Smooth muscle cell (in vitro differentiated cells): ENCODE data around the gene RNASEH2C. TPM values are rescaled to one million over a fixed set of nuclear protein-coding genes. Genes with fewer than 3 reads are reported as not detected.

Source experiments
- DNase-seq: peaks from one replicate; lab custom pipeline; 2025; ENCODE audit not compliant: unreplicated experiment; lab: John Stamatoyannopoulos, UW
- H2AFZ ChIP-seq: fragments of 200-600 bp; sonication (generic); 2 replicates; pipeline ENCODE4 v1.6.0; 2016; ENCODE audit warnings: antibody characterized with exemption, low read depth, mild to moderate bottlenecking
- H3F3A ChIP-seq: fragments of 200-600 bp; sonication (generic); 2 replicates; pipeline ENCODE4 v1.6.0; 2017; ENCODE audit warnings: antibody characterized with exemption, low read depth
- H3K27ac ChIP-seq: fragments of 200-600 bp; sonication (generic); 2 replicates; pipeline ENCODE4 v1.5.1; 2016; ENCODE audit warnings: low read depth, mild to moderate bottlenecking
- H3K27me3 ChIP-seq: fragments of 200-600 bp; sonication (generic); 2 replicates; pipeline ENCODE4 v1.6.1; 2016; ENCODE audit warnings: low read depth, mild to moderate bottlenecking
- H3K36me3 ChIP-seq: fragments of 200-600 bp; sonication (generic); 2 replicates; pipeline ENCODE4 v1.5.1; 2016; ENCODE audit warnings: low read depth
- H3K4me1 ChIP-seq: fragments of 200-600 bp; sonication (generic); 2 replicates; pipeline ENCODE4 v1.5.1; 2016; ENCODE audit warnings: low read depth
- H3K4me2 ChIP-seq: fragments of 200-600 bp; sonication (generic); 2 replicates; pipeline ENCODE4 v1.6.0; 2016; ENCODE audit warnings: mild to moderate bottlenecking
- H3K4me3 ChIP-seq: fragments of 200-600 bp; sonication (generic); 2 replicates; pipeline ENCODE4 v1.5.1; 2016; ENCODE audit warnings: mild to moderate bottlenecking
- H3K79me2 ChIP-seq: fragments of 200-600 bp; sonication (generic); 2 replicates; pipeline ENCODE4 v1.6.0; 2016; ENCODE audit warnings: low read depth, mild to moderate bottlenecking
- H3K9ac ChIP-seq: fragments of 200-600 bp; sonication (generic); 2 replicates; pipeline ENCODE4 v1.6.0; 2016; ENCODE audit warnings: low read depth
- H3K9me3 ChIP-seq: fragments of 200-600 bp; sonication (generic); replicated peaks from 2 replicates; pipeline ENCODE4 v1.5.1; 2016; ENCODE audit warnings: low read depth
- H4K20me1 ChIP-seq: fragments of 200-600 bp; sonication (generic); 2 replicates; pipeline ENCODE4 v1.6.0; 2016; ENCODE audit warnings: low read depth
- WGBS: methylation state at CpG from one replicate; pipeline ENCODE4 v1.1.7; 2016; ENCODE audit warnings: low lambda C conversion rate; 5-methylcytosine and 5-hydroxymethylcytosine counted together
- polyA plus RNA-seq: library from polyadenylated mRNA; unstranded; fragments of >200 nt; fragmentation: Nextera tagmentation; extraction: Ambion mirVana; gene quantifications from 2 replicates; pipeline ENCODE4 v1.2.1, GENCODE V29; 2016
- total RNA-seq: library from RNA; depleted of rRNA; stranded (reverse); fragments of >200 nt; gene quantifications from 2 replicates; pipeline ENCODE4 v1.2.3, GENCODE V29; 2014
- TF ChIP-seq, protein P1 (sequence below): fragments of 200-600 bp; sonication (generic); IDR thresholded peaks from 2 replicates; pipeline ENCODE4 v1.5.1; 2017; ENCODE audit warnings: borderline replicate concordance, mild to moderate bottlenecking, antibody characterized with exemption; ENCODE audit not compliant: insufficient read depth, poor library complexity, severe bottlenecking

RNASEH2C gene
- total and polyA plus RNA-seq, 2 experiments from 2014 or later, result 20.9 to 56.8 TPM

DNA sequence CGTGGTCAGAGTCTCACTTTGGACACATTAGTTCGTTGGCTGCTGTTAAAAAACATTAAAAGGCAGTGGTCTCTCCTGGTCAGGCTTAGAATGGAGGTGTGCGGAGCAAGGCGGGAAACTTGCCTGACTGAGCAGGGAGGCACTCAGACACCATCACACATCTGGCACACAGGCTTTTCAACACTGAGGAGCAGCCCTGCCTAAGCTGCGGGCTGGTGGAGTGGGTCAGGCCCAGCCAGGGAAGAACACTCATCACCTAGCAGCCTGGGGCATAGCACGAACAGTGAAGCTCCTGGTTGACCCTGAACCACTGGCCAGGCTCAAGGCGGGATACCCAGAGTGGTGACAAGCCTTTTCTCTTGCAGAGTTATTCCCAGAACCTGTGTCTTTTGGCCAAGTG lies 4.3 kb downstream of the RNASEH2C start:
- no peak overlapping the region for H3K27ac ChIP-seq
- no peak overlapping the region for H2AFZ ChIP-seq
- TF ChIP-seq, protein P1, sequence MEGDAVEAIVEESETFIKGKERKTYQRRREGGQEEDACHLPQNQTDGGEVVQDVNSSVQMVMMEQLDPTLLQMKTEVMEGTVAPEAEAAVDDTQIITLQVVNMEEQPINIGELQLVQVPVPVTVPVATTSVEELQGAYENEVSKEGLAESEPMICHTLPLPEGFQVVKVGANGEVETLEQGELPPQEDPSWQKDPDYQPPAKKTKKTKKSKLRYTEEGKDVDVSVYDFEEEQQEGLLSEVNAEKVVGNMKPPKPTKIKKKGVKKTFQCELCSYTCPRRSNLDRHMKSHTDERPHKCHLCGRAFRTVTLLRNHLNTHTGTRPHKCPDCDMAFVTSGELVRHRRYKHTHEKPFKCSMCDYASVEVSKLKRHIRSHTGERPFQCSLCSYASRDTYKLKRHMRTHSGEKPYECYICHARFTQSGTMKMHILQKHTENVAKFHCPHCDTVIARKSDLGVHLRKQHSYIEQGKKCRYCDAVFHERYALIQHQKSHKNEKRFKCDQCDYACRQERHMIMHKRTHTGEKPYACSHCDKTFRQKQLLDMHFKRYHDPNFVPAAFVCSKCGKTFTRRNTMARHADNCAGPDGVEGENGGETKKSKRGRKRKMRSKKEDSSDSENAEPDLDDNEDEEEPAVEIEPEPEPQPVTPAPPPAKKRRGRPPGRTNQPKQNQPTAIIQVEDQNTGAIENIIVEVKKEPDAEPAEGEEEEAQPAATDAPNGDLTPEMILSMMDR, result no peak
- H3K9ac ChIP-seq, result no peak overlapping the region
- WGBS, result 95% methylated on average over 7 of the region's 7 CpGs
- H3K4me2 ChIP-seq, result no peak overlapping the region
- H3K27me3 ChIP-seq, result no peaks in the 10 kb centered on the region
- DNase-seq, result no peak
- H3F3A ChIP-seq, result no peaks in the 10 kb centered on the region
- peaks cover 15% of the 10 kb centered on the region for H3K79me2 ChIP-seq
- no peaks in the 10 kb centered on the region for H3K9me3 ChIP-seq
- peaks cover 6% of the 10 kb centered on the region for H3K4me1 ChIP-seq
- peaks cover 18% of the 10 kb centered on the region for H4K20me1 ChIP-seq
- no peaks in the 10 kb centered on the region for H3K36me3 ChIP-seq
- H3K4me3 ChIP-seq, result no peak overlapping the region

DNA sequence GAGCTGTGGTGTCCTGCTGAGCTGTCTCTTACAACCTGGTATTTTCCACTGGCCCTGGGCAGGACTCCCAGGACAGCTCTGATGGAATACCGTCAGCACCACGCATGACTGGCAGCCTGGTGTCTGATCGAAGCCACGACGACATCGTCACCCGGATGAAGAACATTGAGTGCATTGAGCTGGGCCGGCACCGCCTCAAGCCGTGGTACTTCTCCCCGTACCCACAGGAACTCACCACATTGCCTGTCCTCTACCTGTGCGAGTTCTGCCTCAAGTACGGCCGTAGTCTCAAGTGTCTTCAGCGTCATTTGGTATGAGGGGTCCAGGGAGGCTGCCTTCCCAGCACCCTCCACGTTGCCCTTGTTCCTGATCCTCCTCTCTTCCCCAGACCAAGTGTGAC lies 6.2 kb downstream of the RNASEH2C start:
- no peaks in the 10 kb centered on the region for H3K27me3 ChIP-seq
- H3K9ac ChIP-seq, result no peak overlapping the region
- no peak for DNase-seq
- no peaks in the 10 kb centered on the region for H3K36me3 ChIP-seq
- no peak overlapping the region for H3K4me2 ChIP-seq
- H4K20me1 ChIP-seq, result peaks cover 11% of the 10 kb centered on the region
- H3K4me3 ChIP-seq, result no peak overlapping the region
- H3K4me1 ChIP-seq, result peaks cover 3% of the 10 kb centered on the region
- no peaks in the 10 kb centered on the region for H3F3A ChIP-seq
- no peak overlapping the region for H2AFZ ChIP-seq
- H3K79me2 ChIP-seq, result peaks cover 9% of the 10 kb centered on the region
- TF ChIP-seq, protein P1, result no peak
- H3K27ac ChIP-seq, result no peak overlapping the region
- H3K9me3 ChIP-seq, result no peaks in the 10 kb centered on the region
- WGBS, result 97% methylated on average over 16 of the region's 16 CpGs

DNA sequence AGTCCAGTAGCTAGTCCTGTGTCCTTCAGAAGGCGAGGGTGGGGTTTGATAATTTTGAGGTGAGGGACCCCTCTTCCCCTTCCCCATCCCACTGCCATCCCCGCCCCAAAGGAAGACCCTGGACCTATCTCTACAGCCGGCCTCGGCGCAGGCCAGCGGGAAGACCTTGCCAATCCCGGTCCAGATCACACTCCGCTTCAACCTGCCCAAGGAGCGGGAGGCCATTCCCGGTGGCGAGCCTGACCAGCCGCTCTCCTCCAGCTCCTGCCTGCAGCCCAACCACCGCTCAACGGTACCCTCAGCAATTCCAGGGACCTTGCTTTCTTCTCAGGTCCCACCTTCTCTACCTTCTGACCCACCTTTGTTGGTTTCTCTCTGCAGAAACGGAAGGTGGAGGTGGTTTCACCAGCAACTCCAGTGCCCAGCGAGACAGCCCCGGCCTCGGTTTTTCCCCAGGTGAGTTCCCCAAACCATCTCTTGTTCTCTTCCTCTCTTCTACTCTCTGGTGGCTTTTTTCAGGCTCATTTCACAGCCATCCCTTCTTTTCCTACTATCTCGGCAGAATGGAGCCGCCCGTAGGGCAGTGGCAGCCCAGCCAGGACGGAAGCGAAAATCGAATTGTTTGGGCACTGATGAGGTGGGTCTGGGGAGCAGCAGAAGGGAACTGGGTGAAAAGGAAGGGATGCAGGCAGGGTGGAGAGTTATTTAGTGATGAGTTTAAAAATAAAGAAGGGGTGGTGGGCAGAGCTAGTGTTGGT lies 7.2 kb downstream of the RNASEH2C start:
- no peak overlapping the region for H2AFZ ChIP-seq
- no peaks in the 10 kb centered on the region for H3K27me3 ChIP-seq
- H3K9ac ChIP-seq, result no peak overlapping the region
- H3K9me3 ChIP-seq, result no peaks in the 10 kb centered on the region
- H4K20me1 ChIP-seq, result peaks cover 3% of the 10 kb centered on the region
- H3F3A ChIP-seq, result no peaks in the 10 kb centered on the region
- DNase-seq, result no peak
- H3K4me2 ChIP-seq, result peak overlapping the region; percentile 82
- TF ChIP-seq, protein P1, result no peak
- H3K36me3 ChIP-seq, result no peaks in the 10 kb centered on the region
- H3K79me2 ChIP-seq, result no peaks in the 10 kb centered on the region
- no peak overlapping the region for H3K27ac ChIP-seq
- no peaks in the 10 kb centered on the region for H3K4me1 ChIP-seq
- peak overlapping the region; percentile 63 for H3K4me3 ChIP-seq
- WGBS, result 98% methylated on average over 19 of the region's 24 CpGs

DNA sequence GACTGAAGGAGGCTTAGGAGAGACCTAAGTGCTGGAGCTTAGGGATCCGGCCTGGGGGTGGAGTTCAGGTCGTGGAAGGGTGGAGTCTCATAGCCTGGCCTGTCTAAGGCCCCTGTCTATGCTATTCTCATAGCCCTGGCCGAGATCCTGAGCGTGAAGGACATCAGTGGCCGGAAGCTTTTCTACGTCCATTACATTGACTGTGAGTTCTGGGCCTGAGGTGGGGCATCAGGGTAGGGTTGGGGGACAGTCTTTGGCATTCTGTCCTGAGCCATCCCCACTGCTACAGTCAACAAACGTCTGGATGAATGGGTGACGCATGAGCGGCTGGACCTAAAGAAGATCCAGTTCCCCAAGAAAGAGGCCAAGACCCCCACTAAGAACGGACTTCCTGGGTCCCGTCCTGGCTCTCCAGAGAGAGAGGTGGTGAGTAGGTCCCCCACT lies 7.9 kb downstream of the RNASEH2C start:
- no peaks in the 10 kb centered on the region for H3F3A ChIP-seq
- H3K27me3 ChIP-seq, result no peaks in the 10 kb centered on the region
- H3K9me3 ChIP-seq, result no peaks in the 10 kb centered on the region
- no peak for DNase-seq
- peak overlapping the region; percentile 82 for H3K4me2 ChIP-seq
- H2AFZ ChIP-seq, result no peak overlapping the region
- H3K9ac ChIP-seq, result peak overlapping the region; percentile 94
- H3K4me3 ChIP-seq, result peak overlapping the region; percentile 63
- 47% methylated on average over 11 of the region's 11 CpGs for WGBS
- TF ChIP-seq, protein P1, result no peak
- no peaks in the 10 kb centered on the region for H3K4me1 ChIP-seq
- H4K20me1 ChIP-seq, result peaks cover 1% of the 10 kb centered on the region
- no peaks in the 10 kb centered on the region for H3K36me3 ChIP-seq
- no peaks in the 10 kb centered on the region for H3K79me2 ChIP-seq
- peak overlapping the region; percentile 98 for H3K27ac ChIP-seq
